Measurements from ENCODE around the gene RBMX.

DNA sequence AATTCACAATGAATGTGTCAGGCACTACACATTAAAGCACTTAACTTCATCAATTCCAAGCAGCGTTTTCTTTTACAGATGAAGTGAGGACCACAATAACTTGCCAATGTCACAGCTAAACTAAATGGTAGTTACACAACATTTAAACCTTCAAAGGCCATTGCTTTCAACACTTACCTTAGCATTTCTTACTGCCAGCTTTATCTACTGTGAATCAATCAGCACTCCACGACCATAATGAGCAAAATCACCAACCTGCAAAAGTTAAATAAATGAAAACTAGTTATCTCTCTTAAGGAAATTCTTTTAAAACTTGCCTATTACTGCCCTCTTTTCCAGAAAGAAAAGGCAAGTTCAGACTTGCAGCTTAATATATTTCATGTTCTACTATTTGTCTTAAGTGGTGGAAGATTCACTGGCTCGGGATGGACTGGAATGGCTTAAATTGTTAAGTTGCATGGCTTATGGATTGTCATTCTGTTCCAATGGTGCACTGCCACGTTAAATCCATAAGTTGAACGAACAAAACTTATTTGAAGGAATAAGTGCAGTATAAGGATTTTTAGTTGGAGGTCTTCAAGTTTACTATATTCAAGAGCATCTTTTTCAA, 8.3 kb downstream of the RBMX start:
- TF ChIP-seq, protein P1, sequence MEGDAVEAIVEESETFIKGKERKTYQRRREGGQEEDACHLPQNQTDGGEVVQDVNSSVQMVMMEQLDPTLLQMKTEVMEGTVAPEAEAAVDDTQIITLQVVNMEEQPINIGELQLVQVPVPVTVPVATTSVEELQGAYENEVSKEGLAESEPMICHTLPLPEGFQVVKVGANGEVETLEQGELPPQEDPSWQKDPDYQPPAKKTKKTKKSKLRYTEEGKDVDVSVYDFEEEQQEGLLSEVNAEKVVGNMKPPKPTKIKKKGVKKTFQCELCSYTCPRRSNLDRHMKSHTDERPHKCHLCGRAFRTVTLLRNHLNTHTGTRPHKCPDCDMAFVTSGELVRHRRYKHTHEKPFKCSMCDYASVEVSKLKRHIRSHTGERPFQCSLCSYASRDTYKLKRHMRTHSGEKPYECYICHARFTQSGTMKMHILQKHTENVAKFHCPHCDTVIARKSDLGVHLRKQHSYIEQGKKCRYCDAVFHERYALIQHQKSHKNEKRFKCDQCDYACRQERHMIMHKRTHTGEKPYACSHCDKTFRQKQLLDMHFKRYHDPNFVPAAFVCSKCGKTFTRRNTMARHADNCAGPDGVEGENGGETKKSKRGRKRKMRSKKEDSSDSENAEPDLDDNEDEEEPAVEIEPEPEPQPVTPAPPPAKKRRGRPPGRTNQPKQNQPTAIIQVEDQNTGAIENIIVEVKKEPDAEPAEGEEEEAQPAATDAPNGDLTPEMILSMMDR (IDR thresholded peaks at IDR 0.05) = no peak
- no peak for TF ChIP-seq POLR2A (IDR thresholded peaks at IDR 0.05)
